Right lobe of liver (tissue), 4 donors: ENCODE results near the gene ATP2B3.

Experiments used
- POLR2A ChIP-seq: fragments of 450-650 bp; IDR thresholded peaks from one replicate; pipeline ENCODE4 v1.6.1; 2017; ENCODE audit warnings: antibody characterized with exemption, mild to moderate bottlenecking
- TF ChIP-seq, protein P1 (sequence below), 4 donors: fragments of 200-600 bp in 3 of 4; fragments of 450-650 bp in 1 of 4; IDR thresholded peaks; one replicate each; pipeline versions ENCODE4 v1.5.1 to v1.8.0; 2016 to 2022; ENCODE audit warnings: antibody characterized with exemption in 4 of 4, mild to moderate bottlenecking in 2 of 4
- donor health status: DM: no; HTN: no; CAD: no.
- donor health status: DM: no; HTN: no; CAD: no.
- donor health status: DM: no; HTN: yes; CAD: no.

- TF ChIP-seq, protein P1, sequence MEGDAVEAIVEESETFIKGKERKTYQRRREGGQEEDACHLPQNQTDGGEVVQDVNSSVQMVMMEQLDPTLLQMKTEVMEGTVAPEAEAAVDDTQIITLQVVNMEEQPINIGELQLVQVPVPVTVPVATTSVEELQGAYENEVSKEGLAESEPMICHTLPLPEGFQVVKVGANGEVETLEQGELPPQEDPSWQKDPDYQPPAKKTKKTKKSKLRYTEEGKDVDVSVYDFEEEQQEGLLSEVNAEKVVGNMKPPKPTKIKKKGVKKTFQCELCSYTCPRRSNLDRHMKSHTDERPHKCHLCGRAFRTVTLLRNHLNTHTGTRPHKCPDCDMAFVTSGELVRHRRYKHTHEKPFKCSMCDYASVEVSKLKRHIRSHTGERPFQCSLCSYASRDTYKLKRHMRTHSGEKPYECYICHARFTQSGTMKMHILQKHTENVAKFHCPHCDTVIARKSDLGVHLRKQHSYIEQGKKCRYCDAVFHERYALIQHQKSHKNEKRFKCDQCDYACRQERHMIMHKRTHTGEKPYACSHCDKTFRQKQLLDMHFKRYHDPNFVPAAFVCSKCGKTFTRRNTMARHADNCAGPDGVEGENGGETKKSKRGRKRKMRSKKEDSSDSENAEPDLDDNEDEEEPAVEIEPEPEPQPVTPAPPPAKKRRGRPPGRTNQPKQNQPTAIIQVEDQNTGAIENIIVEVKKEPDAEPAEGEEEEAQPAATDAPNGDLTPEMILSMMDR (IDR thresholded peaks at IDR 0.05), result no peak
- no peak for TF ChIP-seq POLR2A
Observed at GRCh38 chrX:153621949-153622598, 104.6 kb downstream of the ATP2B3 start.
